Measurements from ENCODE around the gene COPE.

DNA sequence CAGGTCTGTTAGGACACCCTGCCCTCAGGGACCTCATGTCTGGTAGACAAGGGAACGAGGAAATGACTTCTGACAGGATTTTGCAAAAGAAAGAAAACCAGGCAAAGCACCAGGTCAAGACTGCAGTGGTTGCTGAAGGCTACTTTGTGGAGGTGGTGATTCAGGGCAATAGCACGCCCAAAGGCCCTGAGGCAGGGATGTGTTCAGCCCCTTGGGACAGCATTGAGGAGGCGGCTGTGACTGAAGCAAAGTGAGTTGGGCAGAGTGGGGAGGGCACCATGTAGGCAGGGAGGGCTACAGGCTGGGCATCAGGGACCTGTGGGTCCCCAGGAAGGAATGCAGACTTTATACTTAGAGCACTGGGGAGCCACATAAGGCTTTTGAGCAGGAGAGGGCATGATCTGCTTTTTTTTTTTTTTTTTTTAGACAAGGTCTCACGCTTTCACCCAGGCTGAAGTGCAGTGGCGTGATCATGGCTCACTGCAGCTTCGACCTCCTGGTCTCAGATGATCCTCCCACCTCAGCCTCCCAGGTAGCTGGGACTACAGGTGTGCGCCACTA is 32.6 kb upstream of the COPE start:
- TF ChIP-seq, protein P1, sequence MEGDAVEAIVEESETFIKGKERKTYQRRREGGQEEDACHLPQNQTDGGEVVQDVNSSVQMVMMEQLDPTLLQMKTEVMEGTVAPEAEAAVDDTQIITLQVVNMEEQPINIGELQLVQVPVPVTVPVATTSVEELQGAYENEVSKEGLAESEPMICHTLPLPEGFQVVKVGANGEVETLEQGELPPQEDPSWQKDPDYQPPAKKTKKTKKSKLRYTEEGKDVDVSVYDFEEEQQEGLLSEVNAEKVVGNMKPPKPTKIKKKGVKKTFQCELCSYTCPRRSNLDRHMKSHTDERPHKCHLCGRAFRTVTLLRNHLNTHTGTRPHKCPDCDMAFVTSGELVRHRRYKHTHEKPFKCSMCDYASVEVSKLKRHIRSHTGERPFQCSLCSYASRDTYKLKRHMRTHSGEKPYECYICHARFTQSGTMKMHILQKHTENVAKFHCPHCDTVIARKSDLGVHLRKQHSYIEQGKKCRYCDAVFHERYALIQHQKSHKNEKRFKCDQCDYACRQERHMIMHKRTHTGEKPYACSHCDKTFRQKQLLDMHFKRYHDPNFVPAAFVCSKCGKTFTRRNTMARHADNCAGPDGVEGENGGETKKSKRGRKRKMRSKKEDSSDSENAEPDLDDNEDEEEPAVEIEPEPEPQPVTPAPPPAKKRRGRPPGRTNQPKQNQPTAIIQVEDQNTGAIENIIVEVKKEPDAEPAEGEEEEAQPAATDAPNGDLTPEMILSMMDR (IDR thresholded peaks at IDR 0.05; ENCODE audit: low read depth, low read length) = no peak
- no peak for TF ChIP-seq EZH2phosphoT487 (IDR thresholded peaks at IDR 0.05; ENCODE audit: low read depth)

Measured in OCI-LY3 (cell line).